Occipital lobe (tissue), 2 donors: ENCODE results near the gene PRCC. TPM values are rescaled to one million over a fixed set of nuclear protein-coding genes. Genes with fewer than 3 reads are reported as not detected.
"Not testable (repeated sequence)": the region's sequence is repeated elsewhere in the genome, so short reads cannot be mapped to it uniquely, and the experiment has no call there.

Experiments used
- DNase-seq: peaks from one replicate; lab custom pipeline; 2025; lab: John Stamatoyannopoulos, UW
- total RNA-seq: library from RNA; depleted of rRNA; stranded (reverse); fragments of >200 nt; gene quantifications from one replicate; pipeline ENCODE4 v1.2.3, GENCODE V29; 2014

The PRCC gene
- total RNA-seq, 1 donor from 2014 or later = 16.2 TPM

DNA sequence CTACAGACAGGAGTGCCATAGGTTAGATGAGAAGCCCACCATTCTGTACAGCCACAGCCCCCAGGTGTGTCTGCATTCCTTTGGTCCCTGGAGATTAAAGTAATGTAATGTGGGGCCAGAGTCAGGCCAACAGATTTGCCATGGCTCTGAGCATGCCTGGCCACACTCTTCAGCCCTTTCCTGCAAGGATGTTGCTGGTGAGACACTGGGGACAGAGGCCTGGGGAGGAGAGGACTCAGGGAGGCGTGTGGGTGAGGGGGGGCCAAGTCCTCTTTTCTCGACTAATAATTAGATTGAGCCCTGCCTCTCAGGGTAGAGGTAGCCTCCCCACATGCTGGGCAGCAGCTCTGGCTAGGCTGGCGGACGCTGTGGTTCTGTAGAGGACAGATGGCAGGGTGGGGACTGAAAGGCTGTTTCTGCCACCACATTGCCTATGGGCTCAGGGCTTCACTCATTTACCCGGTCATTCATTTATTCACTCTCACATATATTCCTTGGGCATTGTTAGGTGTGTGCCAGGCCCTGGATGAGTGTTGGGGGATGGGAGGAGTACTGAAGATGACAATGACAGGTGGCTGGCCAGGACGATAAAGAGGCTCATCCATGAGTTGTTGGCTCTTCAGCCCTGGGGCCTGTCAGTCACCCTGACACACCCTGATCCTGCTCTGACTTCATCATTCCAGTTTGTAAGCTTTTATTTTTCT is 7.1 kb upstream of the PRCC start:
- no peak for DNase-seq

DNA sequence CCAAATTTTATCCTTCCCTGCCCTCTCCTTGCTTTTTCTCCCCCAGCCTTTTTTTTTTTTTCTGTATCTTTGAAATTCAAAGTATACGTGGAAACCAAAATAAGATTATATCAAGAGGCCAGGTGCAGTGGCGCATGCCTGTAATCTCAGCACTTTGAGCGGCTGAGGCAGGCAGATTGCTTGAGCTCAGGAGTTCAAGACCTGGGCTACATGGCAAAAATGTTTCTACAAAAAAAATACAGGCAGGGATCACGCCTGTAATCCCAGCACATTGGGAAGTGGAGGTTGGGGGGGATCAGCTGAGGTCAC is 6.6 kb upstream of the PRCC start:
- no peak for DNase-seq

DNA sequence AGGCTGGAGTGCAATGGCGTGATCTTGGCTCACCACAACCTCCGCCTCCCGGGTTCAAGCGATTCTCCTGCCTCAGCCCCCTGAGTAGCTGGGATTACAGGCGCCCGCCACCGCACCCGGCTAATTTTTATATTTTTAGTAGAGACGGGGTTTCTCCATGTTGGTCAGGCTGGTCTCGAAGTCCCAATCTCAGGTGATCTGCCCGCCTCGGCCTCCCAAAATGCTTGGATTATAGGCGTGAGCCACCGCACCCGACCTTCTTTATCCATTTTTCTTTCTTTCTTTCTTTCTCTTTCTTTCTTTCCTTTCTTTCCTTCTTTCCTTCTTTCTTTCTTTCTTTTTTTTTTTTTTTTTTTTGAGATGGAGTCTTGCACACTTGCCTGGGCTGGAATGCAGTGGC is 2.2 kb upstream of the PRCC start:
- DNase-seq = not testable (repeated sequence)

DNA sequence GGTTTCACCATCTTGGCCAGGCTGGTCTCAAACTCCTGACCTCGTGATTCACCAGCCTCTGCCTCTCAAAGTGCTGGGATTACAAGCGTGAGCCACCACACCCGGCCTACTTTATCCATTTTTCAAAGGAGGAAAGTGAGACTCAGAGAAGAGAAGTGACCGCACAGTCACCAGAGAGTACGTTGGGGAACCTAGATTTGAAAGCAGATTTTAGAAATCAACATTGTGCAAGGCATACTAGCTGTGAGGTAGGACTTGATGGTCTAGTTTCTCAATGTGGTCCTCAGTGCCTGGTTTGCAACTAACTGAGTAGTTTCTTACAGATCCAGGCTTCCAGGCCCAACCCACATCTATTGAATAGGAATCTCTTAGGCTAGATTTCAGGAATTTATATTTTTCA is 1.7 kb upstream of the PRCC start:
- no peak for DNase-seq

DNA sequence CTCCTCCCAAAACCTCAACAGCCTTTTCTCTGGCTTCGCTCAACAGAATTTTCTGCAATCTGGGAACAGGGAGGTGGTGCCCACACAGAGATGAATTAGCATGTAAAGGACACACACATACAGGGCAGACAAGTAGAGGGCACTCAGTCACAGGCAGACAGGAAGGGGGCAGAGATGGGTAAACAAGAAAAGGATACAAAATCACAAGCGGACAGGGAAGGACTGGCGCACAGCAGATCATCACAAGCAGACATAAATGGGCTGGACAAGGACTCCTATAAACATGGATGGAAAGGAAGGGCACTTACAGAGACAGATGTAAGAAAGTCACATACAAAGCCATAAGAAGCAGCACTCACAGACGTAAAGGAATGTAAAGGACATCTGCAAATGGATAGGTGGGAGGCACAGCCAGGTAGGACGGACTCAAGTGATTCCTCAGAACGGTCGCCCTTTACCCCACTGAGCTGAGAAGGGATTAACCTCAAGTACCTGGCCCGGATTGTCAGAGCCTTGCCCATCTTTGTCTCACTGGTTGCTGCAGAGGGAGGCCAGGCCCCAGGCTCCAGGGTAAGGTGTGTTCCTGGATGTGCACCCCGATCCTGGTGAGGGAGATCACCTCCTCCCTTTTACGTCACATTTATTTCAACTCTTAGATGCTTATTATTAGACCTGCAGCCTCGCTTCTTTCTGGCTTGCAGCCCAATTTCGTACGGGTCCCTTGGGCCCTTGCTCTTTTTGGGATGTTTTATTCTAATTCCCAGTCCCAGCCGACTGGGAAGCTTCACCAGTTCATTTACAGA is 836 bp upstream of the PRCC start:
- DNase-seq = peak; percentile 80

DNA sequence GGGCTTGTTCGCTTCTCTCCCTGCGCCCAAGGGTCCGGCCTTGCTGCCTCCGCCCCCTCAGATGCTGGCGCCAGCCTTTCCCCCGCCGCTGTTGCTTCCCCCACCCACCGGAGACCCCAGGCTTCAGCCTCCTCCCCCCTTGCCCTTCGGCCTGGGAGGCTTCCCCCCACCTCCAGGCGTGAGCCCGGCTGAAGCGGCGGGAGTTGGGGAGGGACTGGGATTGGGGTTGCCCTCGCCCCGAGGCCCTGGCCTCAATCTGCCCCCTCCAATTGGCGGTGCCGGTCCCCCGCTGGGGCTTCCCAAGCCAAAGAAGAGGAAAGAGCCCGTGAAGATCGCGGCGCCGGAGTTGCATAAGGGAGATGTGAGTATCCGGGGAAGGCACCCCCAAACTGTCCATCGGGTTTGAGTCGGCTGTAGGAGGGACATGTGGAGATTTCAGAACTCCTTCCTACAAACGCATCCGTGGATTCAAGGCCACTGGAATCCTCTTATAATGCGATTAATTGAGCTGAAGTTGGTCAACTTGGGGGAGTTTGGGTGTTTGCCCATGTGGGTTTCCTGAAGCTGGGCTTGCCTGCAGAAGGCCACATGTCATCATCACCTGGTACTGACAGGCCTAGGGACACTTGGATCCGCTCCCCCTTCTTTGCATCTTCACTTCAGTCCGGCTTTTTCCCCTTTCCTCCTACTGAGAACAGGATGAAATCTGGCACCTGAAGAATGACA is 707 bp downstream of the PRCC start:
- no peak for DNase-seq

DNA sequence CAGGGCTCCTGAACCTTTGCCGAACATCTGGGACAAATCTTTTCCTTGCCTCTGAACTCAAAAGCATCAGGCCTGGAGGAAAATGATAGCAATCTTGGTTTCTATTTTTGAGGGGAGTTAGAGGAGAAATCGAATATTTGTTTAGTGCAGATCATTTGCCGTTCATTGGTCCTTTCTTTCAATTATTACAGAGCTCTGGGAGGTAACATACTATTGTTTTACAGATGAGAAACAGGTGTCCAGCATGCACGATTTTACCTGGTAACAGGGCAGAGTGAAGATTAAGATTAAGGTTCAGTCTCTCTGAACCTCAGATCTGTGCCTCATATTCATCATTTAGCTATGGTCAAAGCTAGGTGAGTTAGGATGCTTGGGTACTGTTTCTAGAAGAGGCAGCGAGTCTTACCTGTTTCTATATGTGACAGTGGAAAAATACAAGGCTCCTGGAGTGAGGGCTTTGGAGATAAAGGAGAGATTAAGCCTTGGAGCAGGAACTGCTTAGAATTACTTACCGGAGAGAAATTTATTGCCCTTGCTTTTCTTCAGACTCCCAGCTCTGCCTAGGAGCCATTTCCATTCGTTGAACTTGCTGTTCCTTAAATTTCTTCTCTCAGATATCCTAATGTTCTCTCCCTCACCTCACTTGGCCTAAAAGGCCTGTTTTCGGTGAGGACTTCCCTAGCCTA is 1.4 kb downstream of the PRCC start:
- no peak for DNase-seq

DNA sequence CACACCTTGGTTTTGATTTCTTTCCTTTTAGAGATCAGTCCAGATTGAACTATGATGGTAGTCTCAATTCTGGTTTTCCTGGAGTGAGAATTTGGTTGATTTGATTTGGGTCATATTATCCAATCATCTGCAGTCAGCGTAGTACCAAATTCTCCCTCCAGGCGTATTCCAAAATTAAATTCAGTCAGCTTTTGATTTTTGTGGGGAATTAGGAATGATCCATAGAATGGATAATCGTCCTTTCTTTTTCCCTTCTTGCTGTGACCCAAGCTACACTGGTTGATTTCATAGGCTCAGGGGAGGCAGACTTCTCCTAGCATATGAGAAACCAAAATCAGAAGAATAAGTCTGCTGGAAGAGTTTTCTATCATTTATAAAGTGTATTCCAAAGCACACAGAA is 4.9 kb downstream of the PRCC start:
- no peak for DNase-seq

DNA sequence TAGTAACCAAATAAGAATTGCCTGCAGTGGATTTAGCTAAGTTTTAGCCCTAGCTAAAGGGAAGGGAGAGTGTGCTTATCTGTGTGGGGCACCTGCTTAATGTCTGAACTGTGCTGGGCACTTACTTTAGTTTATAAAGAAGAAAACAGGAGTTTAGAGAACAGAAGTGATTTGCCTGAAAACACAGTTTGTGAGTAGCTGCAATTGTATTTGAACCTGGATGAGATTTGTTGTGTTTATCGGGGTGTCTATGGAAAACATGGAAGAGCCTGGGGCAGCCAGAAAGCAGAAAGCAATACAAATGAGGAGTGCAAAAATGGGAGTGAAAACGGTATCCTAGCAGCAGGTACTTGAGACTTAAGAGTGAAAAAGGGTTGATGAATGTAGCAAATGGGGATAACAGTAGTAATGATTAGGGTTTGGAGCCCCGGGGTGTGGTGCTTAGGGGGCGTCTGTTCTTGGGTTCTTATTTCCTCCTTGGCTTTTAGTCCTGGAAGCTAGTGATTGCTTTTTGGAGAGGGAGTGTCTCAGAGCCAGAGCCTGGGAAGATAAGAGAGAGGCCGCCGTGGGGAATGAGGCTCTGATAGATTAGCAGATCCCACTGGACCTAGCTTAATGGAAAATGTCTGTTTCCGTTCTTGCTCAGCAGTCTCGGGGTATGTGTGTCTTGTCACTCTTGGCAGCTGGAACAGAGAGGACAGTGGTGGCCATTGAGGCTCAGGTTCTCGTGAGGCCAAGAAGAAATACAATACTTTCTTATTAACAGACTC is 5.6 kb downstream of the PRCC start:
- DNase-seq = no peak

DNA sequence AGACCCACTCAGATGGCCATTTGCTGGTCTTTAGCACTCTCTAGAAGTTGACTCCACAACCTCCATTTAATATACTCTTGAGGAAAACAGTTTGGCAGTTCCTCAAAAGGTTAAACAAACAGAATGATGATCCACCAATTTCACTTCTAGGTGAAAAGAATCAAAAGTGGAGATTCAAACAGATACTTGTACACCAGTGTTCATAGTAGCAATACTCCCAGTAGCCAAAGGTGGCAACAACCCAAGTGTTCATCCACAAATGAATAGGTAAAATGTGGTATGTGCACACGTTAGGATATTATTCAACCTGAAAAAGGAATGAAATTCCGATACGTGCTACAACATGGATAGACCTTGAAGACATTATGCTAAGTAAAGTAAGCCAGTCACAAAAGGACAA is 6.3 kb downstream of the PRCC start:
- no peak for DNase-seq

DNA sequence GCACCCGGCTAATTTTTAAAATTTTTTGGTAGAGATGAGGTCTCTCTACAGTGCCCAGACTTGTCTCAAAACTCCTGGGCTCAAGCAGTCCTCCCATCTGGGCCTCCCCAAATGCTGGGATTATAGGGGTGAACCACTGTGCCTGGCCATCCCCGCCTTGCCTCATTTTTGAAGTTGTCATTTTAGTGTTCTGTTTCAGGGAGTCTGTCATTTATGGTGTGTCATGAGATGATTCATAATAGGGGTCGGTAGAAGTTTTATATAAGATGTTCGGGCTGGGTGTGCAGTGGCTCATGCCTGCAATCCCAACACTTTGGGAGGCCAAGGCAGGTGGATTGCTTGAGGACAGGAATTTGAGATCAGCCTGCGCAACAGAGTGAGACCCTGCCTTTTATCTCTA is 8.5 kb downstream of the PRCC start:
- DNase-seq = no peak

DNA sequence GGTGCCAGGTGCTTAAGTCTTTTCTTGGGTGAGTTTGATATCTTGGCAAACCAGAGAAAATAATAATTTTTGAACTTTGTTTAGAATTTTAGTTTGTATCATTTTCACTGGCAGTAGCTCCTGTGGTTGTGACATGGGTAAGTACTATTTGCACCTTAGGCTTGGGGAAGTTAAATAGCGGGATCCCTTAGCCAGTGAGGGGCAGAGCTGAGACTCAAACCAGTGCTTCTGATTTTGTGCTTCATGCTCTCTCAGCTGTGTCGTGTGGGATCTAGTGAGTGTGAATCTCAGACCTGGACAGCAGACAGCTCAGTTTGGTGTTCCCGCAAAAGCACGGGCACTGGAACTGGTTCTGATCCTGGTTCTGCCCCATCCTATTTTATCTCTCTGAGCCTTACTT is 9.6 kb downstream of the PRCC start:
- DNase-seq = no peak

DNA sequence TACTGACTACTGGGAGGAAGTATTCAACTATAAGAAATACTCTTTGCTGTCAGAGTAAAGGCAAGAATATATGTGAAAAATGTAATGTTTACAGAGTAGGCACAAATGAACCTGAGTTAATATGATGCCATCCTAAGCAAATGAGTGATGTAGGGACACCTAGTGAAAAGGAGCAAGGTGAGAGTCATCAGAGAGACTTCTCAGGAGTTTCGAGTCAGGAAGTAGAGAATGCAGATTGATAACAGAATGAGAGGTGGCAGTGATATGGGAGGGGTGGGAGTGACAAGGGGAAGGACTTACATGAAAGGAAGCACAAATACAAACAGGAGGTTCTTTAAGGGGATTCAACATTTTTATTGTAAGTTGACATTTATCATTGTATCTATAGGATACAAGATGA is 10.2 kb downstream of the PRCC start:
- no peak for DNase-seq

DNA sequence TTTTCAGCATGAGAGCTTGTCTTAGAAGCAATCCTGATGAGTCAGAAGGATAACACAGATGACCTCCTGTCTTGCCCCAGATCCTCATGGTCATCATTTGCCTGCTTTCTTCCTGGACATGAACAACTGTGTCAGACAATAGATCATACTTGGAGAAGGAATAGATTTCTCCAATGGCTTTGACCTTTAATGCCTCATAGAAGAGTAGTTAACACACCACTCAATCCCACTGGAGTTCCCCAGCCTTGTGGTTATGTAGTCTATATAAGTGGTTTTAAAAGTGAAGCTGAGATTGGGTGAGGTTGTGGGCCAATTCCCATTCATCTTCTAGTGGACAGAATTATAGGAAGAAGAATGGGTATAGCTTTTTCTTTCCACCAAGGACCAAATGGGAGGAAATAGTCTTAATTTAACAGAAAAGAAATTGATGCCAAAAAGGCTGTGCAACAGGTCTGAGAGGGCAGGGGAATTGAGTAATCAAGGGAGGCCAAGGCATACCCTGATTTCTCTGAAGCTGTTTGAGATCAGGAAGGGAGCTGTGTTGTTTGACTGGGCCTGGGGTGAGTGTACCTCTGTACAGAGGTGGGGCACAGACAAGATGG is 14.4 kb downstream of the PRCC start:
- no peak for DNase-seq

DNA sequence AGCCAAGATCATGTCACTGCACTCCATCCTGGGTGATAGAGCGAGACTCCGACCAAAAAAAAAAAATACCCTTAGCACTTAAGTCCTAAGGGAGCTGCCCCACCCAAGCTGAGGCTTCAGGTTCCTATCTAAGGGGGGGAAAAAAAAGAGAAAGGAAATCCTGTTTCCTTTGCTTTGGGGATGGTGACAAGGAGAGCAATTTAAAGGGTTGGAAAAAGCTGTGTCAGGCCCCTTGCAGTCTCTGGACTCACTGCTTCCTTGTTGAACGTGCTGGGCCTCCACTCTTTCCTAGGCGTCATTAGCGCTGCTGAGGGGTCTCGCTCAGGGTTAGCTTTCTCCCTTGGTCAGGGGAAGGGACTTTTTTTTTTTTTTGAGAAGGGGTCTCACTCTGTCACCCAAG is 18.1 kb downstream of the PRCC start:
- no peak for DNase-seq

DNA sequence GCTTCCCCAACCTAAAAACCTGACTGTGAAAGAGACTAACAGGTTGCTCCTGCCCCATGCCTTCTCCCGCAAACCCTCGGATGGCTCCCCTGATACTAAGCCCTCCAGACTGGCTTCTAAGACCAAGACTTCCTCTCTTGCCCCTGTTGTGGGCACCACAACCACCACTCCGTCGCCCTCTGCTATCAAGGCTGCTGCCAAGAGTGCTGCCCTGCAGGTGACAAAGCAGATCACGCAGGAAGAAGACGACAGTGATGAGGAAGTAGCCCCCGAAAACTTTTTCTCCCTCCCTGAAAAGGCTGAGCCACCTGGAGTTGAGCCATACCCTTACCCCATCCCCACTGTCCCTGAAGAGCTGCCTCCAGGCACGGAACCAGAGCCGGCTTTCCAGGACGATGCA is 19.3 kb downstream of the PRCC start:
- DNase-seq = no peak

DNA sequence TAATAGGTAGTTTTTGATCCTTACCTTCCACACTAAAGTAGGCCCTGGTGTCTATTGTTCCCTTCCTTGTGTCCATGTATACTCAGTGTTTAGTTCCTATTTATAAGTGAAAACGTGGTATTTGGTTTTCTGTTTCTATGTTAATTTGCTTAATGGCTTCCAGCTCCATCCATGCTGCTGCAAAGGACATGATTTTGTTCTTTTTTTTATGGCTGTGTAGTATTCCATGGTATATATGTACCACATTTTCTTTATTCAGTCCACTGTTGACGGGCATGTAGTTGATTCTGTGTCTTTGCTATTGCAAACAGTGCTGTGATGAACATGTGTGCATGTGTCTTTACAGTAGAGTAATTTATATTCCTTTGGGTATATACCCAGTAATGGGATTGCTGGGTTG is 20.8 kb downstream of the PRCC start:
- DNase-seq = no peak

DNA sequence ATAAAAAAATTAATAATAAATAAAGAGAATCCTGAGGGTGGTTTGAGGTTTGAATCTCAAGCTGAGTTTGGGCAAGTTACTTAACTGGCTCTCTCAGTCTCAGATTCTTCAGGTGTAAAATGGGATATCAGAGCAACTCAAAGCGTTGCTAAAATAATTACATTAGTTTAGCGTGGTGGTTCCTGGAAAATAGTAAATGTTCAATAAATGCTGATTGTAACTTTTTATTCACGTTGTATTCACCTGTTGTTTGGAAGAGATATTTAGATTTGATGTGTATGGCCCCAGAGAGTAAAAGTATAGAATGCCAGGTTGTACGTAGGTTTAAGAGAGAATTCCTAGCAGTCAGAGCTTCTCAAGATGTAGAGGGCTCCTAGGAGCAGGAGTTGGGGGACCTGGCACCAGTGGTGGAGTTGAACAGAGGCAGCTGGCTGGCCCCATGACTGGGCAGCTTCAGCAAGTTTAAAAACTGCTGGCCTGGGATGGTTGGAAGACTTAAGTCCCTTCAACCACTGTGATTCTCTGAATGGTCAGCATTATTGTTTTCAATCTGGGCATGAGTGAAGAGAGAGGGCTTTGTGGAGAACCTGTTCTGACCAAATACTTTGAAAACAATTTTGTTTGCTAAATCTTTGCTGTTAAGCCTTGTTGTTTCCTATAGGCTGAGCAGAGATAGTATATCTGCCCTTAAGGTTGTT is 22.4 kb downstream of the PRCC start:
- no peak for DNase-seq

DNA sequence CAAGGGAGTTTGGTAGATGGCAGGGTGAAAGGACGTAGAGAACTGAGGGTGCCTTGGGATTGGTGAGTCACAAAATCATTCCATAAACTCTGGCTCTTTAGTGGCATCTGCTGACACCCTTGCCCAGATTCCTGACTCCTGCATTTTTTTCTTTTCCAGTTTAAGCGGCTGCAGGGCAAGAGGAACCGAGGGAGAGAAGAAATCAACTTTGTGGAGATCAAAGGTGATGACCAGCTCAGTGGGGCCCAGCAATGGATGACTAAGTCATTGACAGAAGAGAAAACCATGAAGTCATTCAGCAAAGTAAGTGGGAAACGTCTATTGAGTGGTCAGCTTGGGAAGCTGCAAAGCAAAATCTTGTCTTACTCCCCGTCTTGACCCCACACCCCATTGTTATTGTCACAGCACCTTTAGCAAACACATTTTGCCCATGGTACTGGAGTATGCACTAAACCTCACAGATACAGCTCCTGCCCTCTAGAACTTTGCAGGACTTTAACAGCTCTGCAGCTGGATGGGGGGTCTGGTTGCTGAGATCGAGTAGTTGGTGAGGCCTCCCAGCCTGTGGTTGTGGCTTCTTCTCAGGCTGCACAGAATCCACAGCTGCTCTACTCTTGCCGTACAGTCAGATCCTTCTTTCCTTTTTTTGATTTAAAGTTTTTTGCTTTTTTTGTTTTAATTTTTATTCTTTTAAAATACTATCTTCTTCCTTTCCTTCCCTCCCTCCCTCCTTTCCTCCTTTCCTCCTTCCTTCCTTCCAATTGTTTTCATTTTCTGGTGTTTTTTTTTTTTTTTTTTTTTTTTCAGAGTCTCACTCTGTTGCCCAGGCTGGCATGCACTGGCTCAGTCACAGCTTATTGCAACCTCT is 27.4 kb downstream of the PRCC start:
- DNase-seq = no peak
